Body of pancreas (tissue), 4 donors: ENCODE measurements around the gene CCND1.

Experiments used
- POLR2A ChIP-seq, 3 donors: fragments of 450-650 bp; IDR thresholded peaks; one replicate each; pipeline ENCODE4 v1.6.1; 2016; ENCODE audit warnings: antibody characterized with exemption in 3 of 3, mild to moderate bottlenecking in 2 of 3
- TF ChIP-seq, protein P1 (sequence below), 7 experiments: fragments of 450-650 bp in 4 of 7; fragments of 200-600 bp in 3 of 7; sonication (generic) in 3 of 7; IDR thresholded peaks; one replicate each; pipeline ENCODE4 v1.5.1; 2016 to 2019; ENCODE audit warnings: antibody characterized with exemption in 7 of 7

DNA sequence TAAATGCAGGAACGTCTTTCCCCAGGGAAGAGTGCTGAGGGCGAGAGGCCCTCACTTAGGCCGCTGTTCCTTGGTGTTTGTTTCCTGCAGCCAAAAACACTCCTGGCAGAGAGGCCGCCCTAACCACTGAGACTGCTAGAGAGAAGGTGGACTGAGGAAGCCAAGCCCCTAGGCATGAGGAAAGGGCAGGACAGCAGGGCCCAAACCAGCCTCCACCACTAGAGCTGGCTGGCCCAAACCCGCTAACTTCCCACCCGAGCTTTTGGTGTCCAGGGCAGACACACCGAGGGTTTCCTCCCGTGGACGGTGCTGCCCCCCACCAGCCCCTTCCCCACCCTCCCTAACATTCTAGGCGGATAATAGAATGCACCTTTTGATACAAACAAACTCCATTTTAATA is 56.9 kb downstream of the CCND1 start:
- no peak for TF ChIP-seq POLR2A (IDR thresholded peaks at IDR 0.05)
- TF ChIP-seq, protein P1, sequence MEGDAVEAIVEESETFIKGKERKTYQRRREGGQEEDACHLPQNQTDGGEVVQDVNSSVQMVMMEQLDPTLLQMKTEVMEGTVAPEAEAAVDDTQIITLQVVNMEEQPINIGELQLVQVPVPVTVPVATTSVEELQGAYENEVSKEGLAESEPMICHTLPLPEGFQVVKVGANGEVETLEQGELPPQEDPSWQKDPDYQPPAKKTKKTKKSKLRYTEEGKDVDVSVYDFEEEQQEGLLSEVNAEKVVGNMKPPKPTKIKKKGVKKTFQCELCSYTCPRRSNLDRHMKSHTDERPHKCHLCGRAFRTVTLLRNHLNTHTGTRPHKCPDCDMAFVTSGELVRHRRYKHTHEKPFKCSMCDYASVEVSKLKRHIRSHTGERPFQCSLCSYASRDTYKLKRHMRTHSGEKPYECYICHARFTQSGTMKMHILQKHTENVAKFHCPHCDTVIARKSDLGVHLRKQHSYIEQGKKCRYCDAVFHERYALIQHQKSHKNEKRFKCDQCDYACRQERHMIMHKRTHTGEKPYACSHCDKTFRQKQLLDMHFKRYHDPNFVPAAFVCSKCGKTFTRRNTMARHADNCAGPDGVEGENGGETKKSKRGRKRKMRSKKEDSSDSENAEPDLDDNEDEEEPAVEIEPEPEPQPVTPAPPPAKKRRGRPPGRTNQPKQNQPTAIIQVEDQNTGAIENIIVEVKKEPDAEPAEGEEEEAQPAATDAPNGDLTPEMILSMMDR (IDR thresholded peaks at IDR 0.05), result no peak
